Forelimb muscle (tissue), 1 donor: ENCODE measurements around the gene TMEM125. TPM values are rescaled to one million over a fixed set of nuclear protein-coding genes. Genes with fewer than 3 reads are reported as not detected.

ENCODE experiments used
- DNase-seq: peaks from one replicate; pipeline ENCODE4 v3.0.0-alpha.2; 2013; ENCODE audit warnings: low read depth
- polyA plus RNA-seq: library from polyadenylated mRNA; unstranded; fragments of 120-200 nt; gene quantifications from one replicate; pipeline ENCODE4 v1.2.1, GENCODE V29; 2013; ENCODE audit not compliant: insufficient read length

TMEM125 gene
- polyA plus RNA-seq, 1 donor = not detected

- DNase-seq = no peak
Observed at GRCh38 chr1:43274125-43274803, 4.5 kb downstream of the TMEM125 start.

DNA sequence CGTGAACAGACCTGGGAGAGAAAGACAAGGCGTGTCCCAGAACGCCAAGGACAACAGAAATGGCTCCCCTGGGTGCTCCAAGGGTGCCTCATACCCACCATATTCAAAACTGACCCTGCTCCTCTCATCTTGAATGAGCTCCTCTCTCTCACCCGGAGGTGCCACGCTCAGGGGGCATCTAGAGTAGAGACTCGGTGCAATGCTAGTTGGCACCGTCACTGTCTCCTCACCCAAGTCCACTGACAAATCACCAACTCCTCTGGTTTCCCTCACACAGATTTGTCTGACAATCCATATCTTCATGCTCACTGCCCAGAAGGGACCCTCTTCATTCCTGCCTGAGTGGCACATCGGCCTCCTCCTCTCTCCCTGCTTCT lies 5.0 kb downstream of the TMEM125 start:
- no peak for DNase-seq

- no peak for DNase-seq
Observed at GRCh38 chr1:43275826-43276620, 6.2 kb downstream of the TMEM125 start.

DNA sequence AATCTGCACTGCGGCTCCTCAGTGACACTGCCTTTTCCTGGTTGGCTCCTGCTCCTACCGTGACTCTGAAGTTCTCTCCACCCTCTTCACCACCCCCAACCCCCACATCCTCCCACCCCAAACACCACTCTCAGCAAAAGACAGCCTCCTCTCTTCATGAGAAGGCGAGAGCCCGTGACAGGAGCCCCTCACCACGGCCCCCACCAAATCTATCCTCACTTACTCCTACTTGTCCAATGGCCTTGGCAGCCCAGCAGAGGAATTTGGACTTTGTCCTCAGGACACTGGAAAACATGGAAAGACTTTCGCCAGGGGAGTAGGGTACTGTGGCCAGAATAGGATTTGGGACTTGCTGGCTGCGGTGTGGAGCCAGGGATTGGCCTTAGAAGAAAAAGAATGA lies 6.9 kb downstream of the TMEM125 start:
- no peak for DNase-seq

GRCh38 chr1:43277116-43277876 lies 7.5 kb downstream of the TMEM125 start:
- DNase-seq = no peak

GRCh38 chr1:43279161-43279560 lies 9.4 kb downstream of the TMEM125 start:
- no peak for DNase-seq

DNA sequence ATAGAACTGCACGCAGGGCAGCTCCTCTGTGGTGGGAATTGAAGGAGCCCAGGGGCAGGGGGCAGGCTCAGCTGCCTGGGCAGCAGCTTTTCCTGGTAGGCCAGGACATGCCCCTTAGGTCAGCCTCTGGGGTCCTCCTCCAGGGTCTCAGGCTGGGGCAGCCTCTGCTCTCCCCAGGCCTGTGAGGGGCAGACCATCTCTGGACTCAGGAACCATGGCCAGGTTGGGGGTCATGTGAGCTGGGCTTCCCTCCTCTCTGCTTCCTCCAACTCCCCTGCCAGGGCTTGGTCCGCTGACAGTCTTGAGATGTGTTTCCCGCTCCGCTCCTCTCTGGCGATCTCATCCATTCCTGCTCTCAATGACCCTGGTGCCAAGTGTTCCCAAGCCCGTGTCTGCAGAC lies 9.9 kb downstream of the TMEM125 start:
- no peak for DNase-seq

DNA sequence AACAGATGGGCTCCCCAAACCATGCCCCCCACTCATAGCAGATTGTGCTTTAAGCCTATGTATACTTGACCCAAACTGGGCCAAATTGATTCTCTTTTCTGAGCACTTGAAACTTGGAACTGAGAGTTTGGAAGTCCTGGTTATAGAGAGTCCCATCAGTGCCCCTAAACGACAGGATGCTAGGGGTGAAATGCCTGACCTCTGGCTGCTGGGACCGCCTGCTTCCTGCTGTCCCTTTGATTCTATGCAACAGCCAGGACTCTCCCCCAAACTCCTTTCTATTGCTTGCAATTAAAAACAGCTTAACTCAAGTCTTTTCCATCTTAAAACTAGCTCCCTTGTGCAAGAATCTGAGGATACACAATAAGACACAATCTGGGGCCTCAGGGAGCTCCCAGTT lies 10.9 kb downstream of the TMEM125 start:
- no peak for DNase-seq

- no peak for DNase-seq
Observed at GRCh38 chr1:43282220-43283195, 12.7 kb downstream of the TMEM125 start.

DNA sequence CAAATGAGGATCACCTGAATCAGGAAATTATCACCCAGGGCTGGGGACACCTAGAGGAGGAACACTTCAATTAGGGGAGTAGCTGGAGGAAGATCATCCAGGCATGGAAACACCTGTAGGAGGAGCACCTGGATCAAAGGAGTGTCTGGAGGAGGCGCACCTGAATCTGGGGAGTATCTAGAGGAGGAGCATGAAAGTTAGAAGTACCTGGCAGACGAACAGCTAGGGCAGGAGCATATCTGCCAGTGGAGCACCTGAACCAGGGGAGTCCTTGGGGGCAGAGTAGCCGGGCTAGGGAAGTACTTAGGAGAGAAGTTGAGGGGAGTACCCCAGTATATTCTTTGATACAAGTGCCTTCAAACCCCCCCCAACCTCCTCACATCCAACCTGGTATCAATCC lies 14.3 kb downstream of the TMEM125 start:
- DNase-seq = no peak

GRCh38 chr1:43284546-43285110 lies 14.8 kb downstream of the TMEM125 start:
- no peak for DNase-seq

GRCh38 chr1:43285269-43285990 lies 15.6 kb downstream of the TMEM125 start, which contains the start of gene C1orf210:
C1orf210 (minus strand) TSS chr1:43285581; CDS start chr1:43283270, 2,311 bp downstream.
- no peak for DNase-seq

- no peak for DNase-seq
Observed at GRCh38 chr1:43286115-43286514, 16.3 kb downstream of the TMEM125 start.

- no peak for DNase-seq
Observed at GRCh38 chr1:43286533-43286932, 16.8 kb downstream of the TMEM125 start.

DNA sequence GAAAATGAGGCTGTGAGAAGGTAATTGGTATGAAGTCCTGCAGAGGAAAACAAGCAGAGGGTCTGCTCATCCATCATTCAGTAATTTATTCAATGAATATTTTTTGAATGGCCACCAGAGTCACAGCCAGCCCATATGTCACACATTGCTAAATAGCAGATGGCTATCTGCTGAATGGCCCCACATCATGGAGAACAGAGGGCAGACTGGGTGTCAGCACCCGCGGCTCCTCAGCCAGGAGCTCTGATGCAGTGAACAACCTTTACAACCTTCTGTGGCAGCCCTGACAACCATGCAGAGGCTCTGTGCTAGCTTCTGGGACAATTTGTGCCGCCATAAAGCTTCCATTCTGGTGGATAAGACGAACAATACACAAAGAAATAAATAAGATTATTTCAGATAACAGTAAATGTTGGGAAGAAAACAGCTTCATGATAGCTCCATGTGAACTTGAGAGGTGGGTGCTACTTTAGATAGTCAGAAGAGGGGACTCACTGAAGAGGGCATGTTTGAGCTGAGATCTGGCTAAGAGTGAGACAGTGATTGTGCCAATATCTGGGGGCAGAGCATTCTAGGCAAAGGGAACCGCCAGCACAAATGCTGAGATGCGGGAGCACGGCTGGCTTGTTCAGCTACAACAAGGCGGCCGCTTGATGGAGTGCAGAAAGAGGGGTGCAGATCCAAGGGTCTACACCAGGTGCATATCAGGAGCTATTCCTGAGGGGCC lies 18.4 kb downstream of the TMEM125 start:
- DNase-seq = no peak

GRCh38 chr1:43288785-43289706 lies 19.3 kb downstream of the TMEM125 start:
- no peak for DNase-seq

DNA sequence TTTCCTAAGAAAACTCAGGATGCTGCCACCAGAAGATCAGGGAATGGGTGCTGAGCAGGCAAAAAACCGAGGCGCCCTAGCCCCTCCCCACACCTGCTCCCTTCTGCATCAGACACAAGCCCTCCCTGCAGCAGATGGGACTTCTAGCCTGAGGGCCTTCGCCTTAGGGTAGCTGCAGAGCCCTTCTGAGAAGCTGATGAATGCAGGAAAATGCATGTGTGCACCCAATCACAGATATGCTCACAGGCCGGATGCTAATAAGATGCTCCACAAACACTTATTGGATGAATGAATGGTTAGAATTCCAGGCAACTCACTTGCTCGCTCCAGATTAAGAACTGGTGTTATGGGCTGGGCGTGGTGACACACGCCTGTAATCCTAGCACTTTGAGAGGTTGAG lies 22.4 kb downstream of the TMEM125 start:
- no peak for DNase-seq

DNA sequence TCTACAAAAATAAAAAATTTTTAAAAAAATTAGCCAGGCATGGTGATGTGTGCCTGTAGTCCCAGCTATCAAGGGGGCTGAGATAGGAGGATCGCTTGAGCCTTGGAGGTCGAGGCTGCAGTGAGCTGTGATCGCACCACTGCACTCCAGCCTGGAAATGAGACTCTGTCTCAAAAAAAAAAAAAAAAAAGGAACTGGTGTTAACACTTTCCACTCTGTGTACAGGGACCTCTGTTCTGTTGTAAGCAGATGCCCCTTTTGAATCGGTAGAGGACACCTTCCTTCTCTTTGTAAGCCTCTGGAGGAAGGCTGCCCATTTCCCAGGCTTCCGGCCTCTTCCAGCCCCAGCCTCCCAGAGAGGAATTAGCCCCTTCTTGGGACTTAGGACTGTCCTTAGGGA lies 22.9 kb downstream of the TMEM125 start:
- no peak for DNase-seq
